ENCODE data around the gene RNASE9. TPM values are rescaled to one million over a fixed set of nuclear protein-coding genes. Genes with fewer than 3 reads are reported as not detected.
"Not testable (repeated sequence)": the region's sequence is repeated elsewhere in the genome, so short reads cannot be mapped to it uniquely, and the experiment has no call there.

Gene RNASE9
- total and polyA plus RNA-seq, 2 experiments from 2014 or later: 0.24 TPM; not detected in 1

- Mint-ChIP-seq H3K36me3 (ENCODE audit: low read depth) (peaks cover 10% of the 10 kb centered on the region), H3K9me3 (peaks cover 12% of the 10 kb centered on the region)
- not testable (repeated sequence) for H3K4me1 ChIP-seq (ENCODE audit: insufficient read depth); H3K79me2 ChIP-seq (replicated peaks; ENCODE audit: insufficient read depth); H3F3A ChIP-seq (replicated peaks; ENCODE audit: low read depth); H2AFZ ChIP-seq; H4K20me1 ChIP-seq (replicated peaks; ENCODE audit: insufficient read depth); H3K4me1 Mint-ChIP-seq; H3K4me3 Mint-ChIP-seq; H3K27me3 Mint-ChIP-seq (ENCODE audit: insufficient read depth, low read depth, poor library complexity); H3K27me3 ChIP-seq (ENCODE audit: insufficient read depth); H3K27ac ChIP-seq (ENCODE audit: low read depth); DNase-seq (ENCODE audit: low spot score); H3K4me3 ChIP-seq; H3K36me3 ChIP-seq (ENCODE audit: insufficient read depth); H3K9me2 ChIP-seq (ENCODE audit: insufficient read depth); ATAC-seq; H3K27ac Mint-ChIP-seq; H3K4me2 ChIP-seq
Measured at GRCh38 chr14:20506276-20506675, 54.6 kb downstream of the RNASE9 start.

Other genes starting within 250 kb of the RNASE9 start
- 247 and 254 TPM in 2 replicates for gene CCNB1IP1, start 227.8 kb downstream of the RNASE9 start, total RNA-seq (2014; rRNA removed; shearing (Covaris generic))
- 108 and 110 TPM in 2 replicates for gene CCNB1IP1, start 227.8 kb downstream of the RNASE9 start, polyA plus RNA-seq (2016; fragmentation: Nextera tagmentation; extraction: Ambion mirVana)
- gene PARP2, start 217.4 kb downstream of the RNASE9 start, total RNA-seq (2014; rRNA removed; shearing (Covaris generic)): 27.0 and 27.8 TPM in 2 replicates
- gene PARP2, start 217.4 kb downstream of the RNASE9 start, polyA plus RNA-seq (2016; fragmentation: Nextera tagmentation; extraction: Ambion mirVana): 39.5 and 42.7 TPM in 2 replicates
- 8.5 and 12.9 TPM in 2 replicates for gene TEP1, start 147.5 kb downstream of the RNASE9 start, total RNA-seq (2014; rRNA removed; shearing (Covaris generic))
- gene TEP1, start 147.5 kb downstream of the RNASE9 start, polyA plus RNA-seq (2016; fragmentation: Nextera tagmentation; extraction: Ambion mirVana): 3.0 and 3.2 TPM in 2 replicates
- 0.12 and 0.35 TPM in 2 replicates for gene KLHL33, start 124.9 kb downstream of the RNASE9 start, total RNA-seq (2014; rRNA removed; shearing (Covaris generic))
- gene KLHL33, start 124.9 kb downstream of the RNASE9 start, polyA plus RNA-seq (2016; fragmentation: Nextera tagmentation; extraction: Ambion mirVana): 0.09 and 0.15 TPM in 2 replicates
- 59.5 and 62.8 TPM in 2 replicates for gene OSGEP, start 106.2 kb downstream of the RNASE9 start, total RNA-seq (2014; rRNA removed; shearing (Covaris generic))
- 29.0 and 35.1 TPM in 2 replicates for gene OSGEP, start 106.2 kb downstream of the RNASE9 start, polyA plus RNA-seq (2016; fragmentation: Nextera tagmentation; extraction: Ambion mirVana)
- gene APEX1, start 105.8 kb downstream of the RNASE9 start, total RNA-seq (2014; rRNA removed; shearing (Covaris generic)): 216 and 247 TPM in 2 replicates
- 279 and 291 TPM in 2 replicates for gene APEX1, start 105.8 kb downstream of the RNASE9 start, polyA plus RNA-seq (2016; fragmentation: Nextera tagmentation; extraction: Ambion mirVana)
- 24.8 and 26.4 TPM in 2 replicates for gene PIP4P1, start 99.6 kb downstream of the RNASE9 start, total RNA-seq (2014; rRNA removed; shearing (Covaris generic))
- 18.9 and 20.9 TPM in 2 replicates for gene PIP4P1, start 99.6 kb downstream of the RNASE9 start, polyA plus RNA-seq (2016; fragmentation: Nextera tagmentation; extraction: Ambion mirVana)
- 72.3 and 102 TPM in 2 replicates for gene PNP, start 91.6 kb downstream of the RNASE9 start, total RNA-seq (2014; rRNA removed; shearing (Covaris generic))
- gene PNP, start 91.6 kb downstream of the RNASE9 start, polyA plus RNA-seq (2016; fragmentation: Nextera tagmentation; extraction: Ambion mirVana): 56.1 and 60.7 TPM in 2 replicates
- not detected in 2 replicates for gene RNASE10, start 55.5 kb downstream of the RNASE9 start, total RNA-seq (2014; rRNA removed; shearing (Covaris generic))
- gene RNASE10, start 55.5 kb downstream of the RNASE9 start, polyA plus RNA-seq (2016; fragmentation: Nextera tagmentation; extraction: Ambion mirVana): 0.65 and 0.82 TPM in 2 replicates
- not detected in 2 replicates for gene RNASE11, start 27.0 kb upstream of the RNASE9 start, total RNA-seq (2014; rRNA removed; shearing (Covaris generic))
- gene RNASE11, start 27.0 kb upstream of the RNASE9 start, polyA plus RNA-seq (2016; fragmentation: Nextera tagmentation; extraction: Ambion mirVana): not detected in 2 replicates
- gene RNASE12, start 30.3 kb upstream of the RNASE9 start, total RNA-seq (2014; rRNA removed; shearing (Covaris generic)): not detected in 2 replicates
- not detected in 2 replicates for gene RNASE12, start 30.3 kb upstream of the RNASE9 start, polyA plus RNA-seq (2016; fragmentation: Nextera tagmentation; extraction: Ambion mirVana)
- not detected in 2 replicates for gene OR6S1, start 80.6 kb upstream of the RNASE9 start, total RNA-seq (2014; rRNA removed; shearing (Covaris generic))
- not detected in 2 replicates for gene OR6S1, start 80.6 kb upstream of the RNASE9 start, polyA plus RNA-seq (2016; fragmentation: Nextera tagmentation; extraction: Ambion mirVana)
- 1.6 and 2.0 TPM in 2 replicates for gene RNASE4, start 123.5 kb upstream of the RNASE9 start, total RNA-seq (2014; rRNA removed; shearing (Covaris generic))
- gene RNASE4, start 123.5 kb upstream of the RNASE9 start, polyA plus RNA-seq (2016; fragmentation: Nextera tagmentation; extraction: Ambion mirVana): 0.29 and 0.45 TPM in 2 replicates
- 2.3 and 5.1 TPM in 2 replicates for gene ANG, start 127.7 kb upstream of the RNASE9 start, total RNA-seq (2014; rRNA removed; shearing (Covaris generic))
- 3.7 and 5.0 TPM in 2 replicates for gene ANG, start 127.7 kb upstream of the RNASE9 start, polyA plus RNA-seq (2016; fragmentation: Nextera tagmentation; extraction: Ambion mirVana)
- not detected in 2 replicates for gene EDDM3A, start 184.8 kb upstream of the RNASE9 start, total RNA-seq (2014; rRNA removed; shearing (Covaris generic))
- gene EDDM3A, start 184.8 kb upstream of the RNASE9 start, polyA plus RNA-seq (2016; fragmentation: Nextera tagmentation; extraction: Ambion mirVana): not detected in 2 replicates
- gene EDDM3B, start 207.4 kb upstream of the RNASE9 start, total RNA-seq (2014; rRNA removed; shearing (Covaris generic)): not detected in 2 replicates
- gene EDDM3B, start 207.4 kb upstream of the RNASE9 start, polyA plus RNA-seq (2016; fragmentation: Nextera tagmentation; extraction: Ambion mirVana): not detected in 2 replicates
- 0.45 TPM in 1 of 2 replicates, not detected in the other for gene RNASE6, start 220.2 kb upstream of the RNASE9 start, total RNA-seq (2014; rRNA removed; shearing (Covaris generic))
- gene RNASE6, start 220.2 kb upstream of the RNASE9 start, polyA plus RNA-seq (2016; fragmentation: Nextera tagmentation; extraction: Ambion mirVana): not detected in 2 replicates
- gene RNASE1, start 241.8 kb upstream of the RNASE9 start, total RNA-seq (2014; rRNA removed; shearing (Covaris generic)): 0.56 TPM in 1 of 2 replicates, not detected in the other
- gene RNASE1, start 241.8 kb upstream of the RNASE9 start, polyA plus RNA-seq (2016; fragmentation: Nextera tagmentation; extraction: Ambion mirVana): 1.7 and 2.0 TPM in 2 replicates

Data from GM23338 (cell line).